GM20000 (cell line): ENCODE results near the gene ZIC1.

ENCODE experiments used
- DNase-seq: peaks from one replicate; pipeline ENCODE4 v3.0.0; 2012; ENCODE audit warnings: low spot score
- CTCF ChIP-seq: IDR thresholded peaks from 2 replicates; pipeline ENCODE4 v1.5.1; 2012; ENCODE audit warnings: mild to moderate bottlenecking, control low read depth; ENCODE audit errors: extremely low read depth, missing control alignments

ZIC1 gene

GRCh38 chr3:147423537-147423797 is 14.3 kb downstream of the ZIC1 start:
- no peak for TF ChIP-seq CTCF
- DNase-seq, result no peak

- no peak for TF ChIP-seq CTCF
- DNase-seq, result peak; percentile 27
Measured at GRCh38 chr3:147423798-147424580, 14.8 kb downstream of the ZIC1 start.

GRCh38 chr3:147424581-147425387 is 15.6 kb downstream of the ZIC1 start:
- peak; percentile 8 for DNase-seq

GRCh38 chr3:147425388-147425850 is 16.3 kb downstream of the ZIC1 start:
- no peak for DNase-seq
- TF ChIP-seq CTCF, result no peak

More at GRCh38 chr3:147424581-147425387, 15.6 kb downstream of the ZIC1 start:
- TF ChIP-seq CTCF, result no peak

GRCh38 chr3:147426931-147427330 is 17.8 kb downstream of the ZIC1 start:
- no peak for DNase-seq
- TF ChIP-seq CTCF, result no peak

GRCh38 chr3:147427746-147428145 is 18.6 kb downstream of the ZIC1 start:
- no peak for TF ChIP-seq CTCF
- no peak for DNase-seq

- TF ChIP-seq CTCF, result no peak
- no peak for DNase-seq
Measured at GRCh38 chr3:147428326-147428725, 19.2 kb downstream of the ZIC1 start.
